Measurements from ENCODE around the gene ADAMTS15.

Gene ADAMTS15

GRCh38 chr11:130522284-130522961 lies 74.0 kb downstream of the ADAMTS15 start:
- DNase-seq (ENCODE audit: extremely low read depth, insufficient read length) = no peak

GRCh38 chr11:130523166-130523565 lies 74.7 kb downstream of the ADAMTS15 start:
- no peak overlapping the region for H3K4me3 ChIP-seq (replicated peaks; ENCODE audit: low read depth, low read length)
- TF ChIP-seq CTCF (IDR thresholded peaks at IDR 0.05; ENCODE audit: insufficient read depth, low read length, poor library complexity, severe bottlenecking) = no peak
- H3K36me3 ChIP-seq (ENCODE audit: control insufficient read depth, insufficient read depth, low read length) = no peaks in the 10 kb centered on the region
- DNase-seq (ENCODE audit: extremely low read depth, insufficient read length) = no peak
- H3K27me3 ChIP-seq (replicated peaks; ENCODE audit: control insufficient read depth, insufficient read depth, low read length) = no peaks in the 10 kb centered on the region; the same call in none of the 2 replicates

More at GRCh38 chr11:130522284-130522961, 74.0 kb downstream of the ADAMTS15 start:
- TF ChIP-seq CTCF (IDR thresholded peaks at IDR 0.05; ENCODE audit: insufficient read depth, low read length, poor library complexity, severe bottlenecking) = no peak
- Histone ChIP-seq H3K36me3 (ENCODE audit: control insufficient read depth, insufficient read depth, low read length) (no peaks in the 10 kb centered on the region), H3K4me3 (replicated peaks; ENCODE audit: low read depth, low read length) (no peak overlapping the region), H3K27me3 (replicated peaks; ENCODE audit: control insufficient read depth, insufficient read depth, low read length) (no peaks in the 10 kb centered on the region; the same call in 1 of the 2 replicates)

- H3K36me3 ChIP-seq (ENCODE audit: control insufficient read depth, insufficient read depth, low read length) = no peaks in the 10 kb centered on the region
- no peak for TF ChIP-seq CTCF (IDR thresholded peaks at IDR 0.05; ENCODE audit: insufficient read depth, low read length, poor library complexity, severe bottlenecking)
- H3K27me3 ChIP-seq (replicated peaks; ENCODE audit: control insufficient read depth, insufficient read depth, low read length) = no peaks in the 10 kb centered on the region; the same call in none of the 2 replicates
- no peak for DNase-seq (ENCODE audit: extremely low read depth, insufficient read length)
- H3K4me3 ChIP-seq (replicated peaks; ENCODE audit: low read depth, low read length) = no peak overlapping the region
Measured at GRCh38 chr11:130523609-130524008, 75.2 kb downstream of the ADAMTS15 start.

GRCh38 chr11:130524132-130524790 lies 75.8 kb downstream of the ADAMTS15 start:
- H3K36me3 ChIP-seq (ENCODE audit: control insufficient read depth, insufficient read depth, low read length) = no peaks in the 10 kb centered on the region
- no peak overlapping the region for H3K4me3 ChIP-seq (replicated peaks; ENCODE audit: low read depth, low read length)
- no peak for TF ChIP-seq CTCF (IDR thresholded peaks at IDR 0.05; ENCODE audit: insufficient read depth, low read length, poor library complexity, severe bottlenecking)
- no peaks in the 10 kb centered on the region; the same call in none of the 2 replicates for H3K27me3 ChIP-seq (replicated peaks; ENCODE audit: control insufficient read depth, insufficient read depth, low read length)
- no peak for DNase-seq (ENCODE audit: extremely low read depth, insufficient read length)

GRCh38 chr11:130525307-130525706 lies 76.9 kb downstream of the ADAMTS15 start:
- Histone ChIP-seq H3K4me3 (replicated peaks; ENCODE audit: low read depth, low read length) (no peak overlapping the region), H3K27me3 (replicated peaks; ENCODE audit: control insufficient read depth, insufficient read depth, low read length) (no peaks in the 10 kb centered on the region; the same call in none of the 2 replicates), H3K36me3 (ENCODE audit: control insufficient read depth, insufficient read depth, low read length) (no peaks in the 10 kb centered on the region)
- no peak for TF ChIP-seq CTCF (IDR thresholded peaks at IDR 0.05; ENCODE audit: insufficient read depth, low read length, poor library complexity, severe bottlenecking)
- no peak for DNase-seq (ENCODE audit: extremely low read depth, insufficient read length)
